ENCODE measurements around the gene PPP1R10. TPM values are rescaled to one million over a fixed set of nuclear protein-coding genes. Genes with fewer than 3 reads are reported as not detected.
"Not testable (repeated sequence)": the region's sequence is repeated elsewhere in the genome, so short reads cannot be mapped to it uniquely, and the experiment has no call there.

The PPP1R10 gene
- total RNA-seq, 1 experiment from 2014 or later: 119 TPM

DNA sequence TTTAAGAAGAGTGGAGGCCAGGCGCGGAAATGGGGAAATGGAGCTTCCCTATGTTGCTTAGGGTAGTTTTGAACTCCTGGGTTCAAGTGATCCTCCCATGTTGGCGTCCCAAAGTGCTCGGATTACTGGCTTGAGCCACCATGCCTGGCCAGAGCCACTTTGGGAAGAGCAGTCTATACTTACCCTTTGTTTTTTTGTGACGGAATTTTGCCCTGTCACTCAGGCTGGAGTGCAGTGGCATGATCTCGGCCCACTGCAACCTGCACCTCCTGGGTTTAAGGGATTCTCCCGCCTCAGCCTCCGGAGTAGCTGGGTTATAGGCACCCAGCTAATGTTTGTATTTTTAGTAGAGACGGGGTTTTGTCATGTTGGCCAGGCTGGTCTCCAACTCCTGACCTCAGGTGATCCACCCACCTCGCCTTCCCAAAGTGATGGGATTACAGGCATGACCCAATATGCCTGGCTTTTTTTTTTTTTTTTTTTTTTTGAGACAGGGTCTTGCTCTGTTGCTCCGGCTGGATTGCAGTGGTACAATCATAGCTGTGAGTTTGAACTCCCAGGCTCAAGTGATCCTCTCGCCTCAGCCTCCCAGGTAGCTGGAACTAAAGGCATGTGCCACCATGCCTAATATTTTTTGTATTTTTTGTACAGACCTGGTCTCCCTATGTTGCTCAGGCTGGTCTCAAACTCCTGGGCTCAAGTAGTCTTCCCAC, 18.0 kb downstream of the PPP1R10 start:
- H3K36me3 Mint-ChIP-seq (ENCODE audit: insufficient read depth, unreplicated experiment): peaks cover 94% of the 10 kb centered on the region
- TF ChIP-seq, protein P1, sequence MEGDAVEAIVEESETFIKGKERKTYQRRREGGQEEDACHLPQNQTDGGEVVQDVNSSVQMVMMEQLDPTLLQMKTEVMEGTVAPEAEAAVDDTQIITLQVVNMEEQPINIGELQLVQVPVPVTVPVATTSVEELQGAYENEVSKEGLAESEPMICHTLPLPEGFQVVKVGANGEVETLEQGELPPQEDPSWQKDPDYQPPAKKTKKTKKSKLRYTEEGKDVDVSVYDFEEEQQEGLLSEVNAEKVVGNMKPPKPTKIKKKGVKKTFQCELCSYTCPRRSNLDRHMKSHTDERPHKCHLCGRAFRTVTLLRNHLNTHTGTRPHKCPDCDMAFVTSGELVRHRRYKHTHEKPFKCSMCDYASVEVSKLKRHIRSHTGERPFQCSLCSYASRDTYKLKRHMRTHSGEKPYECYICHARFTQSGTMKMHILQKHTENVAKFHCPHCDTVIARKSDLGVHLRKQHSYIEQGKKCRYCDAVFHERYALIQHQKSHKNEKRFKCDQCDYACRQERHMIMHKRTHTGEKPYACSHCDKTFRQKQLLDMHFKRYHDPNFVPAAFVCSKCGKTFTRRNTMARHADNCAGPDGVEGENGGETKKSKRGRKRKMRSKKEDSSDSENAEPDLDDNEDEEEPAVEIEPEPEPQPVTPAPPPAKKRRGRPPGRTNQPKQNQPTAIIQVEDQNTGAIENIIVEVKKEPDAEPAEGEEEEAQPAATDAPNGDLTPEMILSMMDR (IDR thresholded peaks at IDR 0.05; ENCODE audit: unreplicated experiment): no peak
- intact Hi-C loops (cut with micrococcal nuclease; ENCODE audit: unreplicated experiment): loop anchor here (5.0 kb wide), 1 partner anchor 57 kb away; no protein-coding TSS in a partner anchor
- no peak overlapping the region for H3K4me3 Mint-ChIP-seq (ENCODE audit: low read depth, unreplicated experiment)
- no peaks in the 10 kb centered on the region for H3K9me3 Mint-ChIP-seq (ENCODE audit: low read depth, unreplicated experiment)
- H3K27ac Mint-ChIP-seq (ENCODE audit: unreplicated experiment): peak overlapping the region; percentile 35
- no peaks in the 10 kb centered on the region for H3K27me3 Mint-ChIP-seq (ENCODE audit: unreplicated experiment)
- DNase-seq: no peak
- CTCF ChIA-PET: interaction anchor here (1.2 to 3.2 kb wide), 3 partner anchors 16 to 117 kb away, joined by 3 to 28 read pairs (median 5); no protein-coding TSS in a partner anchor
- no TSS peak for BruUV-seq (replicated peaks)
- no peaks in the 10 kb centered on the region for H3K4me1 Mint-ChIP-seq (ENCODE audit: low read depth, unreplicated experiment)

DNA sequence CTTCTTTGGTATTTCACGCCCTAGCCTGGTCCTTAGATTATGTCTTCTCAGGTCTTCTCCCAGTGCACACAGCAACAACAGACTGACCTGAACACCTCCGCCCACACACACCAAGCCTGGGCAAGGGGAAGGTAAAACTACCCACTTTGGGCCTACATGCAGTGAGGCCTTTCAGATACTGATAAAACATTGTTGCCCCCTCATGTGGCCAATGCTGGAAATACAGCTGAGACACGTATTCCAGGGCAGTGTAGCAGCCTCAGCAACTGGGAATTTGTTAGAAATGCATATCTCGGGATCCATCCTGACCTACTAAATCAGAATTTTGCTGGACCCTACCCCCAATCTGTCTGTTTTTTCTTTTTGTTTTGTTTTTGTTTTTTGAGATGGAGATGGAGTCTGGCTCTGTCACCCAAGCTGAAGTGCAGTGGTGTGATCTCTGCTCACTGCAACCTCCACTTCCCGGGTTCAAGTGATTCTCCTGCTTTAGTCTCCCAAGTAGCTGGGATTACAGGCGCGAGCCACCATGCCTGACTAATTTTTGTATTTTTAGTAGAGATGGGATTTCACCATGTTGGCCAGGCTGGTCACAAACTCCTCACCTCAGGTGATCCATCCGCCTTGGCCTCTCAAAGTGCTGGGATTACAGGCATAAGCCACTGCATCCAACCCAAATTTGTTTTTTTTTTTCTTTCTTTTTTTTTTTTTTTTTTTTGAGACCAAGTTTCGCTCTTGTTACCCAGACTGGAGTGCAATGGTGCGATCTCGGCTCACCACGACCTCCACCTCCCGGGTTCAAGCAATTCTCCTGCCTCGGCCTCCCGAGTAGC, 19.5 kb downstream of the PPP1R10 start:
- H3K4me3 Mint-ChIP-seq (ENCODE audit: low read depth, unreplicated experiment); H3K4me1 Mint-ChIP-seq (ENCODE audit: low read depth, unreplicated experiment); BruUV-seq (replicated peaks); H3K27me3 Mint-ChIP-seq (ENCODE audit: unreplicated experiment); H3K9me3 Mint-ChIP-seq (ENCODE audit: low read depth, unreplicated experiment): not testable (repeated sequence)
- TF ChIP-seq, protein P1 (IDR thresholded peaks at IDR 0.05; ENCODE audit: unreplicated experiment): peak; percentile 88
- Mint-ChIP-seq H3K27ac (ENCODE audit: unreplicated experiment) (peak overlapping the region; percentile 41), H3K36me3 (ENCODE audit: insufficient read depth, unreplicated experiment) (peaks cover 89% of the 10 kb centered on the region)
- intact Hi-C loops (cut with micrococcal nuclease; ENCODE audit: unreplicated experiment): loop anchor here (1.0 to 5.0 kb wide), 2 partner anchors 55 to 114 kb away; no protein-coding TSS in a partner anchor
- peak; percentile 88 for DNase-seq
- CTCF ChIA-PET: interaction anchor here (0.7 to 3.2 kb wide), 10 partner anchors 13 to 144 kb away, joined by 3 to 28 read pairs (median 4); no protein-coding TSS in a partner anchor

DNA sequence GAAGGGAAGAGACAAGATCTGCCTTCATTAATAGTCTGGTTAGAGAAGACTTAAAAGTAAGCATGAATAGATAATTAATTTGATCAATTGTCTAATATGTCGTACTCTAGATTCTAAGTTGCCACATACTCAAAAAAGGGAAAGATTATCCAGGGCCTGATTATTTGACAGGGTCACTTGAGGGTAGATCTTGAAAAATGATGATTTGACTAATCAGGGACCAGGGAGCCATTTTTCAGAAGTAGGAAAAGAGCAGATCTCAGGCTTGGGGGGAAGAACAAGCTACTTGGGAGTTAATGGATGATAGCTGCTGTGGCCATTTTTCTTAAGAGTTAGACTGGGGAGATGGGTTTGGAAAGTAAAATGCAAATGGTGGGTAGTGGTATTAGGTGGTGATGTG, 24.8 kb downstream of the PPP1R10 start:
- intact Hi-C loops (cut with micrococcal nuclease; ENCODE audit: unreplicated experiment): no loop called here
- no peak for DNase-seq
- CTCF ChIA-PET: no interaction called here
- H3K36me3 Mint-ChIP-seq (ENCODE audit: insufficient read depth, unreplicated experiment): peaks cover 88% of the 10 kb centered on the region
- H3K27me3 Mint-ChIP-seq (ENCODE audit: unreplicated experiment): no peaks in the 10 kb centered on the region
- H3K27ac Mint-ChIP-seq (ENCODE audit: unreplicated experiment): no peak overlapping the region
- TSS peak; percentile 1 for BruUV-seq (replicated peaks)
- no peaks in the 10 kb centered on the region for H3K9me3 Mint-ChIP-seq (ENCODE audit: low read depth, unreplicated experiment)
- TF ChIP-seq, protein P1 (IDR thresholded peaks at IDR 0.05; ENCODE audit: unreplicated experiment): no peak
- peaks cover 27% of the 10 kb centered on the region for H3K4me1 Mint-ChIP-seq (ENCODE audit: low read depth, unreplicated experiment)
- no peak overlapping the region for H3K4me3 Mint-ChIP-seq (ENCODE audit: low read depth, unreplicated experiment)

DNA sequence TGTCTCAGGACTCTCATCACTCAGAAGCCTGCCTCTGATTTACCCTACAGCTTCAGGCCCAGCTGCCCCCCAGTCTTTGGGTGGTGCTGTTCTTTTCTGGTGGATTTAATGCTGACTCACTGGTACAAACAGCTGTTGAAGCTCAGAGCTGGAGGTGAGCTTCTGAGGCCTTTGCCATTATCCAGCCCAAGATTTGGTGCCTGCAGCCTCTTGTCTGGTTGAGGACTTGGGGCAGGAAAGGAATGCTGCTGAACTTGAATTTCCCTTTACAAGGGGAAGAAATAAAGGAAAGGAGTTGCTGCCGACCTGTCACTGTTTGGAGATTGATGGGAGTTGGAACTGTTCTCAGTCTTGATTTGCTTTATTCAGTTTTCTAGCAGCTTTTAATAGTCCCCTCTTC, 26.0 kb downstream of the PPP1R10 start:
- H3K4me3 Mint-ChIP-seq (ENCODE audit: low read depth, unreplicated experiment): no peak overlapping the region
- intact Hi-C loops (cut with micrococcal nuclease; ENCODE audit: unreplicated experiment): no loop called here
- H3K27ac Mint-ChIP-seq (ENCODE audit: unreplicated experiment): peak overlapping the region; percentile 62
- H3K9me3 Mint-ChIP-seq (ENCODE audit: low read depth, unreplicated experiment): no peaks in the 10 kb centered on the region
- no TSS peak for BruUV-seq (replicated peaks)
- H3K27me3 Mint-ChIP-seq (ENCODE audit: unreplicated experiment): no peaks in the 10 kb centered on the region
- CTCF ChIA-PET: interaction anchor here (0.7 to 0.9 kb wide), 2 partner anchors 24 to 34 kb away, joined by 4 to 6 read pairs; partner anchors contain the start of gene PRR3
- DNase-seq: peak; percentile 55
- peaks cover 27% of the 10 kb centered on the region for H3K4me1 Mint-ChIP-seq (ENCODE audit: low read depth, unreplicated experiment)
- TF ChIP-seq, protein P1 (IDR thresholded peaks at IDR 0.05; ENCODE audit: unreplicated experiment): no peak
- H3K36me3 Mint-ChIP-seq (ENCODE audit: insufficient read depth, unreplicated experiment): peaks cover 89% of the 10 kb centered on the region

Data from Calu3 (cell line).